ES-I3 (cell line): ENCODE measurements around the gene PRKAG2.
"Not testable (repeated sequence)": the region's sequence is repeated elsewhere in the genome, so short reads cannot be mapped to it uniquely, and the experiment has no call there.

Source experiments
- H3K36me3 ChIP-seq: 2 replicates; pipeline ENCODE4 v1.6.1; 2013; ENCODE audit warnings: mild to moderate bottlenecking, low read length, control low read depth, moderate library complexity; ENCODE audit not compliant: insufficient read depth
- H3K4me1 ChIP-seq: 2 replicates; pipeline ENCODE4 v1.6.1; 2013; ENCODE audit warnings: mild to moderate bottlenecking, control low read depth, low read length; ENCODE audit not compliant: insufficient read depth
- H3K9ac ChIP-seq: 2 replicates; pipeline ENCODE4 v1.6.1; 2013; ENCODE audit warnings: low read depth, mild to moderate bottlenecking, low read length, moderate library complexity
- H3K9me3 ChIP-seq: 2 replicates; pipeline ENCODE4 v1.6.1; 2013; ENCODE audit warnings: mild to moderate bottlenecking, low read length, moderate library complexity; ENCODE audit not compliant: control insufficient read depth, insufficient read depth

The PRKAG2 gene

GRCh38 chr7:151849008-151849878, 27.7 kb downstream of the PRKAG2 start:
- H3K9me3 ChIP-seq, result no peaks in the 10 kb centered on the region
- H3K9ac ChIP-seq, result no peak overlapping the region
- H3K4me1 ChIP-seq, result no peaks in the 10 kb centered on the region; the same call in 1 of the 2 replicates
- H3K36me3 ChIP-seq, result no peaks in the 10 kb centered on the region

- Histone ChIP-seq H3K9me3 (no peaks in the 10 kb centered on the region), H3K36me3 (no peaks in the 10 kb centered on the region), H3K9ac (no peak overlapping the region), H3K4me1 (no peaks in the 10 kb centered on the region)
Measured at GRCh38 chr7:151847681-151848081, 29.2 kb downstream of the PRKAG2 start.

- Histone ChIP-seq H3K9ac (no peak overlapping the region), H3K4me1 (no peaks in the 10 kb centered on the region), H3K9me3 (no peaks in the 10 kb centered on the region), H3K36me3 (no peaks in the 10 kb centered on the region)
Measured at GRCh38 chr7:151847136-151847535, 29.8 kb downstream of the PRKAG2 start.

- no peak overlapping the region for H3K9ac ChIP-seq
- no peaks in the 10 kb centered on the region for H3K9me3 ChIP-seq
- no peaks in the 10 kb centered on the region for H3K4me1 ChIP-seq
Measured at GRCh38 chr7:151845412-151846205, 31.3 kb downstream of the PRKAG2 start.

GRCh38 chr7:151844825-151845200, 32.1 kb downstream of the PRKAG2 start:
- no peaks in the 10 kb centered on the region for H3K9me3 ChIP-seq
- no peaks in the 10 kb centered on the region for H3K4me1 ChIP-seq
- H3K36me3 ChIP-seq, result no peaks in the 10 kb centered on the region
- H3K9ac ChIP-seq, result no peak overlapping the region

More at GRCh38 chr7:151845412-151846205, 31.3 kb downstream of the PRKAG2 start:
- H3K36me3 ChIP-seq, result no peaks in the 10 kb centered on the region

- Histone ChIP-seq H3K4me1 (no peaks in the 10 kb centered on the region), H3K9me3 (no peaks in the 10 kb centered on the region), H3K36me3 (no peaks in the 10 kb centered on the region), H3K9ac (no peak overlapping the region)
Measured at GRCh38 chr7:151844071-151844824, 32.7 kb downstream of the PRKAG2 start.

GRCh38 chr7:151843181-151843580, 33.7 kb downstream of the PRKAG2 start:
- Histone ChIP-seq H3K9ac (no peak overlapping the region), H3K36me3 (no peaks in the 10 kb centered on the region), H3K9me3 (no peaks in the 10 kb centered on the region), H3K4me1 (no peaks in the 10 kb centered on the region)

GRCh38 chr7:151841395-151842051, 35.4 kb downstream of the PRKAG2 start:
- H3K36me3 ChIP-seq, H3K9ac ChIP-seq, H3K4me1 ChIP-seq: not testable (repeated sequence)

GRCh38 chr7:151840088-151840910, 36.6 kb downstream of the PRKAG2 start:
- no peak overlapping the region for H3K9ac ChIP-seq
- H3K9me3 ChIP-seq, result no peaks in the 10 kb centered on the region
- H3K4me1 ChIP-seq, result no peaks in the 10 kb centered on the region; the same call in 1 of the 2 replicates
- H3K36me3 ChIP-seq, result no peaks in the 10 kb centered on the region

More at GRCh38 chr7:151841395-151842051, 35.4 kb downstream of the PRKAG2 start:
- H3K9me3 ChIP-seq, result not testable (repeated sequence)

GRCh38 chr7:151839451-151839921, 37.4 kb downstream of the PRKAG2 start:
- no peaks in the 10 kb centered on the region for H3K36me3 ChIP-seq
- H3K4me1 ChIP-seq, result no peaks in the 10 kb centered on the region; the same call in 1 of the 2 replicates
- H3K9ac ChIP-seq, result no peak overlapping the region
- H3K9me3 ChIP-seq, result no peaks in the 10 kb centered on the region

- Histone ChIP-seq H3K9me3 (no peaks in the 10 kb centered on the region), H3K4me1 (no peaks in the 10 kb centered on the region; the same call in 1 of the 2 replicates), H3K9ac (no peak overlapping the region), H3K36me3 (no peaks in the 10 kb centered on the region)
Measured at GRCh38 chr7:151838861-151839381, 38.0 kb downstream of the PRKAG2 start.

GRCh38 chr7:151838072-151838471, 38.8 kb downstream of the PRKAG2 start:
- no peaks in the 10 kb centered on the region; the same call in 1 of the 2 replicates for H3K4me1 ChIP-seq
- no peak overlapping the region for H3K9ac ChIP-seq
- H3K9me3 ChIP-seq, result no peaks in the 10 kb centered on the region
- no peaks in the 10 kb centered on the region for H3K36me3 ChIP-seq
